Right kidney (tissue), 9 donors: ENCODE data around the gene OR51F1.
"Not testable (repeated sequence)": the region's sequence is repeated elsewhere in the genome, so short reads cannot be mapped to it uniquely, and the experiment has no call there.

Source experiments
- DNase-seq: peaks from one replicate; pipeline ENCODE4 v3.0.0-alpha.2; 2016
- long read RNA-seq, 8 donors: transcript quantifications; one replicate each; lab custom pipeline, GENCODE V29; 2026

OR51F1 gene, protein sequence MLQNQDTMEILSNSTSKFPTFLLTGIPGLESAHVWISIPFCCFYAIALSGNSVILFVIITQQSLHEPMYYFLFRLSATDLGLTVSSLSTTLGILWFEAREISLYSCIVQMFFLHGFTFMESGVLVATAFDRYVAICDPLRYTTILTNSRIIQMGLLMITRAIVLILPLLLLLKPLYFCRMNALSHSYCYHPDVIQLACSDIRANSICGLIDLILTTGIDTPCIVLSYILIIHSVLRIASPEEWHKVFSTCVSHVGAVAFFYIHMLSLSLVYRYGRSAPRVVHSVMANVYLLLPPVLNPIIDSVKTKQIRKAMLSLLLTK
- long read RNA-seq, donor 1: 0 reads
- long read RNA-seq, donor 2: 0 reads
- long read RNA-seq, donor 3: 0 reads
- long read RNA-seq, donor 4: 0 reads
- long read RNA-seq, donor 5: 0 reads
- long read RNA-seq, donor 6: 0 reads
- long read RNA-seq, donor 7: 0 reads
- long read RNA-seq, donor 8: 0 reads

DNA sequence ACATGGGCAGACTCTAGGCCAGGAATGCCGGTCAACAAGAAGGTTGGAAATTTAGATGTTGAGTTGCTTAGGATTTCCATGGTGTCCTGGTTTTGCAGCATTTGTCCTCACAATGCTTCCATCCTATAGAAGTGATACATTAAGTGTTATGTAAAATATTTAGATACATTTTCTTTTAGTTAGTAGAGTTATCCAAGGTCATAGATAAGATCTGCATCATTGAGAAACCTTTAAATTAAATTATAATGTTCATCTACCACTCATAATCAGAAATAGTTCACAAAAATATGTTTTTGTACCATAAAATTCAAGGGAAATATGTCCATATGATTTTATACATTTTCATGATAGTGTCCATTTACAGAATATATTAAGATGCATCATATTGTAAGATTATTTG lies at the start of gene OR51F1:
OR51F1 (minus strand) TSS at position 101 of the 400 bp plus-strand sequence; CDS start at position 101, 0 bp downstream.
- DNase-seq: no peak

GRCh38 chr11:4809246-4809645 lies 39.5 kb upstream of the OR51F1 start:
- no peak for DNase-seq

GRCh38 chr11:4808476-4808875 lies 38.7 kb upstream of the OR51F1 start:
- no peak for DNase-seq

- no peak for DNase-seq
Measured at GRCh38 chr11:4804280-4804679, 34.5 kb upstream of the OR51F1 start, which contains the start of gene OR52R1. Gene OR52R1, minus strand, starts transcription at chr11:4804380. Its CDS starts 0 bp downstream, at chr11:4804380.

DNA sequence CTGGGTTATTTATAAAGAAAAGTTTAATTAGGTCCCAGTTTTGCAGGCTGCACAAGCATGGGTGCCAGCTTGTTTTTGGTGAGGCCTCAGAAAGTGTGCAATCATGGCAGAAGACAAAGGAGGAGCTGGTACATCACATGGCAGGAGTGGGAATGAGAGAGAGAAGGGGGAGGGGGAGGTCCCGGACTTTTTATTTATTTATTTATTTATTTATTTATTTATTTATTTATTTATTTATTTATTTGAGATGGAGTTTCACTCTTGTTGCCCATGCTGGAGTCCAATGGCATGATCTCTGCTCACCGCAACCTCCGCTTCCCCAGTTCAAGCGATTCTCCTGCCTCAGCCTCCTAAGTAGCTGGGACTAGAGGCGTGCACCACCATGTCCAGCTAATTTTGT lies 31.6 kb upstream of the OR51F1 start:
- not testable (repeated sequence) for DNase-seq

- DNase-seq: no peak
Measured at GRCh38 chr11:4798427-4799183, 28.9 kb upstream of the OR51F1 start.

- no peak for DNase-seq
Measured at GRCh38 chr11:4797206-4797605, 27.5 kb upstream of the OR51F1 start.

DNA sequence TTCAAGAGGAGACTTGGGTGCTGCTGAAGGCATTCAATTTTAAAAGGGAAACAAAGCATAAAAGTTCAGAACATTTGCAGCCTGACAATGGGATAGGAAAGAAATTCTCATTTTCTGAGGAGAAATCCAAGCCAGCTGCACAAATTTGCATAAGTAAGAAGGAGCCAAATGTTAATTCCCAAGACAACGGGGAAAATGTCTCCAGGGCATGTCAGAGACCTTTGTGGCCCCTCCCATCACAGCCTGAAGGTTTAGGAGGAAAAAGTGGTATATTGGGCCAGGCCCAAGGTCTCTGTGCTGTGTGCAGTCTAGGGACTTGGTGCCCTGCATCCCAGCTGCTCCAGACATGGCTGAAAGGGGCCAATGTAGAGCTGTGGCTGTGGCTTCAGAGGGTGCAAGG lies 12.7 kb upstream of the OR51F1 start:
- no peak for DNase-seq

- DNase-seq: no peak
Measured at GRCh38 chr11:4768094-4768493, 1.6 kb downstream of the OR51F1 start.

DNA sequence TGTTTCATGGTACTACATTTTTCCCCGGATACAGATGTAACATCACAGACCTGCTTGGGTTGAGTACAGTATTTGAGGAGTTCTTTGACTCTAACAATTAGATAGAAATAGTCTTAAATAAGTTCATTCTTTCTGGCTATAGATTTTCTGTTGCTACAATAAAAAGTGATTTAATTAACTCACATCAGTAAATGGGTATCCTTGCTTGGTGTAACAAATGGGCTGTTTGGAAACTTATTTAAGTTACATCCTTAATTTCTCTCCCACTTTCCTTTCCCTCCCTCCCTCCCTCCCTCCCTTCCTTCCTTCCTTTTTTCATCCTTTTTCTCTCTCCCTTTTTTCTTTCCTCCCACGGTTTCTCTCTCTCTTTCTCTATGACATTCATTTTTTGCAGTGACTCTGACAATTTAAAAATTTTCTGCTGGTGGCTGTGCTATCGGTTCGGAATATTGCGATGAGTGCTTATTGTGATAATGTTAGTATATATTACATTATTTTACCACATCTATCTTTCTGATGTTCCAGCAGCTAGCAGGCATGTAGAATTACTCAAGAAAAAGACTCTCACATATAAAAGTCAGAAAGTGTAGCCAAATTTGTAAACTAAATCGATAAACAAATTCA lies 3.2 kb downstream of the OR51F1 start:
- no peak for DNase-seq

- no peak for DNase-seq
Measured at GRCh38 chr11:4763096-4763495, 6.6 kb downstream of the OR51F1 start.

- DNase-seq: no peak
Measured at GRCh38 chr11:4751201-4751600, 18.5 kb downstream of the OR51F1 start.

DNA sequence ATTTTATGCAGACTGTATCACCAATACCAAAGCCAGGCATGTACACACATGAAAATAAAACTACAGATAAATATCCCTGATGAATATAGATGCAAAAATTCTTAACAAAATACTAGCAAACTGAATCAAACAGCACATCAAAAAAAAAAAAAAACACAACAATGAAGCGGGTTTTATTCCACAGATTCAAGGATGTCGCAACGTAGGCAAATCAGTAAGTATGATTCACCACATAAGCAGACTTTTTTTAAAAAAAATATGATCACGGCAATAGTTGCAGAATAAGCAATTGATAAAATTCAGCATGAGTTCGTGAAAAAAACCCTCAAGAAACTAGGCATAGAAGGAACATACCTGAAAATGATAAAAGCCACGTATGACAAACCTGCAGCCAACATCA lies 21.3 kb downstream of the OR51F1 start:
- DNase-seq: no peak

- no peak for DNase-seq
Measured at GRCh38 chr11:4740735-4741134, 29.0 kb downstream of the OR51F1 start.

- DNase-seq: no peak
Measured at GRCh38 chr11:4727171-4727570, 42.6 kb downstream of the OR51F1 start.

DNA sequence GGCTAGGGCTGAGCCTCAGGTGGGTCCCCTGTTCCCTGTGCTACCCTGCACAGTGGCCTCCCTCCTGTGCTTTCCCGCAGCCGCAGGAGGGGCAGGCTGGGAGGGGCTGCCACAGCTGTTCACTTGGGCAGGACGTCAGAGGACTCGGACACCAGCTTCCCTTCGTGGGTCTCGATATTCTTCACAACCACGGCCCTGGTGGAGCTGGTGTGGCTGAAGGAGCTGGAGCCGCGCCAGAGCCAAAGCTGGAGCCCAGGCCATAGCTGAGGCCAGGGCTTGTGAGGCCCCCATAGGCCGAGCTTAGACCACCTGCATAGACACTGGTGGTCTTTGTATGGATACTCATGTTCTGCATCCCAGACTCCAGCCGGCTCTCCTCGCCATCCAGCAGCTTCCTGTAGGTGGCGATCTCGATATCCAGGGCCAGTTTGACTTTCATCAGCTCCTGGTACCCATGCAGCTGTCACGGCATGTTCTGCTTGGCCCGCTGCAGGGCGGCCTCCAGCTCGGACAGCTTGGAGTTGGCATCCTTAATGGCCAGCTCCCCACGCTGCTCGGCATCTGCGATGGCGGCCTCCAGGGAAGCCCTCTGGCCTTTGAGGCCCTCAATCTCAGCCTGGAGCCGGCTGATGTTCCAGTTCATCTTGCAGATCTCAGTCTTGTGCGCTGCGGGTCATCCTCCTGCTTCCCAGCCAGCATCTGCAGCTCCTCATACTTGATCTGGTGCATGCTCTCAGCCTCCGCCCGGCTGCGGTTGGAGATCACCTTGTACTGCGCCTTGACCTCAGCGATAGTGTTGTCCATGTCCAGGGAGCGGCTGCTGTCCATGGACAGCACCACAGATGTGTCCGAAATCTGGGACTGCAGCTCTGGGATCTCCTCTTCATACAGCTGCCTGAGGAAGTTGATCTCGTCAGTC lies 46.9 kb downstream of the OR51F1 start:
- not testable (repeated sequence) for DNase-seq
